Lower leg skin (tissue), 4 donors: ENCODE results near the gene CCNH. TPM values are rescaled to one million over a fixed set of nuclear protein-coding genes. Genes with fewer than 3 reads are reported as not detected.

Source experiments
- DNase-seq, 2 donors: peaks; one replicate each; pipeline ENCODE4 v3.0.0-alpha.2; 2019; ENCODE audit warnings: low spot score in 2 of 2
- H3K4me3 ChIP-seq: fragments of 200-600 bp; sonication (generic); 2 replicates; pipeline ENCODE4 v1.5.1; 2017; ENCODE audit warnings: mild to moderate bottlenecking, low read depth; ENCODE audit not compliant: poor library complexity, severe bottlenecking
- POLR2A ChIP-seq, 2 donors: fragments of 450-650 bp; IDR thresholded peaks; one replicate each; pipeline ENCODE4 v1.6.1; 2016 to 2017; ENCODE audit warnings: antibody characterized with exemption in 2 of 2, mild to moderate bottlenecking in 1 of 2, moderate library complexity in 1 of 2
- WGBS, 2 donors: methylation state at CpG; one replicate each; pipeline ENCODE4 v1.1.5; 2018; 5-methylcytosine and 5-hydroxymethylcytosine counted together
- intact Hi-C: fragments of 100-400 bp; cut with DNase I; formaldehyde crosslinking; loops from one replicate; pipeline ENCODE4 v1.15.0; 2023; ENCODE audit warnings: low total_unique reads
- total RNA-seq, 4 donors: library from RNA; depleted of rRNA; stranded (reverse); fragments of >200 nt; gene quantifications; one replicate each; pipeline ENCODE4 v1.1.0, GENCODE V29; 2016
- TF ChIP-seq, protein P1 (sequence below), 3 donors: fragments of 450-650 bp; IDR thresholded peaks; one replicate each; pipeline ENCODE4 v1.5.1; 2016; ENCODE audit warnings: antibody characterized with exemption in 3 of 3, mild to moderate bottlenecking in 3 of 3, moderate library complexity in 2 of 3

Gene CCNH
- total RNA-seq, 4 donors from 2014 or later = 44.1 to 82.3 (median 66.5) TPM

DNA sequence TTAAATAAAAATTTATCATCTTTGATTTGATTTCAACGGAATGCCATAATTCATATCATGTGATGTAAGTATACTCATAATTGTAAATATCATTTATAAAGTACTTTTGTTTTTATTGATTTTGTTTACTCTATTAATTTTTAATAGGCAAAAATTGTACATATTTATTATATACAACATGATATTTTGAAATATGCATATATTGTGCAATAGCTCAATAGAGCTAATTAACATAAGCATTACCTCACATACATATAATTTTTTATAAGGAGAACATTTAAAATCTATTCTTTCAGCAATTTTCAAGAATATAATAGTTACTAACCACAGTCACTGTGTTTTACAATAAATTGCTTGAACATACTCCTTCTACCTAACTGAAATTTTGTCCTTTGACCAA is 25.0 kb upstream of the CCNH start:
- no peak for TF ChIP-seq POLR2A (IDR thresholded peaks at IDR 0.05)
- TF ChIP-seq, protein P1, sequence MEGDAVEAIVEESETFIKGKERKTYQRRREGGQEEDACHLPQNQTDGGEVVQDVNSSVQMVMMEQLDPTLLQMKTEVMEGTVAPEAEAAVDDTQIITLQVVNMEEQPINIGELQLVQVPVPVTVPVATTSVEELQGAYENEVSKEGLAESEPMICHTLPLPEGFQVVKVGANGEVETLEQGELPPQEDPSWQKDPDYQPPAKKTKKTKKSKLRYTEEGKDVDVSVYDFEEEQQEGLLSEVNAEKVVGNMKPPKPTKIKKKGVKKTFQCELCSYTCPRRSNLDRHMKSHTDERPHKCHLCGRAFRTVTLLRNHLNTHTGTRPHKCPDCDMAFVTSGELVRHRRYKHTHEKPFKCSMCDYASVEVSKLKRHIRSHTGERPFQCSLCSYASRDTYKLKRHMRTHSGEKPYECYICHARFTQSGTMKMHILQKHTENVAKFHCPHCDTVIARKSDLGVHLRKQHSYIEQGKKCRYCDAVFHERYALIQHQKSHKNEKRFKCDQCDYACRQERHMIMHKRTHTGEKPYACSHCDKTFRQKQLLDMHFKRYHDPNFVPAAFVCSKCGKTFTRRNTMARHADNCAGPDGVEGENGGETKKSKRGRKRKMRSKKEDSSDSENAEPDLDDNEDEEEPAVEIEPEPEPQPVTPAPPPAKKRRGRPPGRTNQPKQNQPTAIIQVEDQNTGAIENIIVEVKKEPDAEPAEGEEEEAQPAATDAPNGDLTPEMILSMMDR (IDR thresholded peaks at IDR 0.05) = no peak
- 78 to 81% methylated on average over 1 of the region's 1 CpG for WGBS, 2 donors
- H3K4me3 ChIP-seq = no peak overlapping the region
- DNase-seq = no peak
- intact Hi-C loops = no loop called here

DNA sequence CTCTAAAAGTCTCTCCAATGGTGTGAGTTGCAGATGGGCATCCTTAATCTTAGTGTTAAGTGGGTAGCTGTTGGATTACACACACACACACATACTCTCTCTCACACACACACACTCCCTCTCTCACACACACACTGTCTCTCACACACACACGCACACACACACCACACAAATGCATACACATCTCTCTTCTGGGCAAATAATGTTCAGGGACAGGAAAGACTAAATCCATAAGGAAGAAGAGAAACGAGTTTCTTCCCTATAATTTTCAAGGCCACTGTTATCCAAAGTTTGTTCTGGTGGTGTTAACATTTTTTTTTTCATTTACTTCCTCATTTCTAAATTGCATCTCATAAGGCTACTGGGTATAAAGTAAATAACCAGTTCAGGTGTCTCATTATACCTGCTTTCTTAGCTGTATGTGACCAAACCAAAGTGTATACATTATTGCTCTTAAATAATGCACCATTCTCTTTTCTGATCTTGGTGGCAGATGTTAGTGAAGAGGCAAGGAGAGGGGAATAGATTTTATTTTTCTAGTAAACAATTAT is 22.5 kb upstream of the CCNH start:
- intact Hi-C loops = no loop called here
- WGBS, 2 donors = 75 to 79% methylated on average over 2 of the region's 2 CpGs
- no peak overlapping the region for H3K4me3 ChIP-seq
- no peak for TF ChIP-seq POLR2A (IDR thresholded peaks at IDR 0.05)
- TF ChIP-seq, protein P1 (IDR thresholded peaks at IDR 0.05) = no peak
- no peak for DNase-seq

DNA sequence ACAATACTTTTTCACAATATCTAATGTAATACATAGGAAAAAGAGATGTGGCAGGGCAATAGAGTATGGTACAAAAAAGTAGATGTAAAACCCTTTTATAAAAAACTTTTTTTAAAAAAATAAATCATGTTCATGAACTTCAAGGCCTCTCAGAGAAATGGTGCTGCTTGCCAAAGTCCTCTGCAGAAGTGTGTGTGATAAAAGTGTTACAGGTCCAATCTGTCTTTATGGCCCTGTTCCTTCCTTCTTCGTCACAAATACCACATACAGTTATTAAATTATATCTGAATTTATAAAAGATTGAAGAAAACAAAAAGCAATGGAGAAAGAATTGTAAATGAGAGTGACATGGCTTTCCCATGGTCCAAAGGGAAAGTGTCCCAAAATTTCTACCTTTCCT is 21.7 kb upstream of the CCNH start:
- no peak for DNase-seq
- intact Hi-C loops = no loop called here
- no peak overlapping the region for H3K4me3 ChIP-seq
- 64 to 81% methylated on average over 1 of the region's 1 CpG for WGBS, 2 donors
- no peak for TF ChIP-seq POLR2A (IDR thresholded peaks at IDR 0.05)
- TF ChIP-seq, protein P1 (IDR thresholded peaks at IDR 0.05) = no peak

DNA sequence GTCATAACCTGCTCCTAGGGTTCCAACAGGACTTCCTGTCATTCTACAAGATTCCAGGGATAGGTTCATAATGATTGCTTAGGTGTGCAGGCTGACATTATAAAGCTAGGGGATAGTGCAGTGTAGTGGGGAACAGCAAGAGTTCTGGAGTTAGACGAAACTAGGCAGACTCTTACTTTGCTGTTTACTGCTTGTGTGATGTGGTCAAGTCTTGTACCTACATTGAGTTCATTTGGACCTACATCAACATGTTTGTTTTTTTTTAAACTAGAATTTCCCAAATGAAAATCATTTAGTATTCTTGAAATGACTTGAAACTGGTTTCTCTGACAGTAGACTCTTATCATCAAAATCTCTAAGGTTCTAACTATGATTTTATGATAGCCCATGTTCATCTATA is 21.2 kb upstream of the CCNH start:
- 82 to 83% methylated on average over 1 of the region's 1 CpG for WGBS, 2 donors
- no peak for TF ChIP-seq POLR2A (IDR thresholded peaks at IDR 0.05)
- TF ChIP-seq, protein P1 (IDR thresholded peaks at IDR 0.05) = no peak
- no peak for DNase-seq
- intact Hi-C loops = no loop called here
- H3K4me3 ChIP-seq = no peak overlapping the region

DNA sequence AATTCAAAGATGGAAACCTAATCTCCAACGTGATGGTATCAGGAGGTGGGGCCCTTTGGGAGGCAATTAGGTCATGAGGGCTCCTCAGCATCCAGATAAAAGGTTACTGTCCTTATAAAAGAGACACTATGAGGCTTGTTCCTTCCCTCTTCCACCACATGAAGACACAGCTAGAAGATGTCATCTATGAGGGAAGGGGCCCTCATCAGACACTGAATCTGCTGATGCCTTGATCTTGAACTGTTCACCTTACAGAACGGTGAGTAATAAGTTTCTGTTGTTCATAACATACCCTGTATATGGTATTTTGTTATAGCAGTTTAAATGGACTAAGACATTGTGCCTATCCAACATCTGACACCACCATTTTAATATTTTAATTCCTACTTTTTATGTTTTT is 19.7 kb upstream of the CCNH start:
- WGBS, 2 donors = 45 to 52% methylated on average over 2 of the region's 2 CpGs
- TF ChIP-seq, protein P1 (IDR thresholded peaks at IDR 0.05) = no peak
- no peak for TF ChIP-seq POLR2A (IDR thresholded peaks at IDR 0.05)
- intact Hi-C loops = no loop called here
- no peak overlapping the region for H3K4me3 ChIP-seq
- DNase-seq = no peak

DNA sequence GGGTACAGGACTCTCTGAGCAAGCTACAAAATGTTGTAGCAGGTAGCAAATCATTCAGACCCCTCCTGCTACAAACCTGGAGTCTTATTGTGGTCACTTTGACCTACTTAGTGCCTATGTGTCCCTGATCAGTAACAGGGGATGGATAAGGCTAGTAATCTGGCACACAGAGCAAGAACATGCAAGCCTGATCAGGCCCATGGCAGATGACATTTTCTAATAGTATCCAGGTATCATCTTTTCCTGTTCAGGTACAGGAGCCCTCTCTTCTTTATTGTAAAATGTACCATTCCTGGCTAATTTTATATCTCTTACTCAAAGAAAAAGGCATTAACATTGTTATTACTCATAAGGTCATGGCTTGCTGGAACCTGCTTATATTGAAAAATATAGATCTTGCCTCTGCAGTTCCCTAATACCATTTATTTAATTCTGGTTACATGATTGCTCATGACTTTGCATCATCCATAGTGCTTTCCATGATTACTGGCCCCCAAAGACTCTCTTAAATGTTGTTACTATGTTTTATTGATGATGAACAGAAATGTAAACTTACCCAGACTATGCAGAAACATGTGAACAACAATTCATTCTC is 18.2 kb upstream of the CCNH start:
- no peak for DNase-seq
- TF ChIP-seq, protein P1 (IDR thresholded peaks at IDR 0.05) = no peak
- no peak for TF ChIP-seq POLR2A (IDR thresholded peaks at IDR 0.05)
- no peak overlapping the region for H3K4me3 ChIP-seq
- intact Hi-C loops = no loop called here
